Astrocyte (in vitro differentiated cells and primary cell): Measurements from ENCODE around the gene FGF12. TPM values are rescaled to one million over a fixed set of nuclear protein-coding genes. Genes with fewer than 3 reads are reported as not detected.

Source experiments
- DNase-seq: peaks from one replicate; pipeline ENCODE4 v3.0.0-alpha.2; 2010; ENCODE audit warnings: low read depth
- FAIRE-seq: peaks from 2 replicates; lab custom pipeline; 2011; peaks lifted over from hg19 to GRCh38; lab: Jason Lieb, UNC
- H2AFZ ChIP-seq: 2 replicates; pipeline ENCODE4 v1.6.0; 2012; ENCODE audit warnings: low read depth, low read length, inconsistent platforms
- H3K27ac ChIP-seq: 2 replicates; pipeline ENCODE4 v1.5.1; 2011; ENCODE audit warnings: low read depth, low read length, inconsistent platforms
- H3K27me3 ChIP-seq: 2 replicates; pipeline ENCODE4 v1.6.0; 2011; ENCODE audit warnings: low read length, inconsistent platforms; ENCODE audit not compliant: insufficient read depth
- H3K36me3 ChIP-seq: 2 replicates; pipeline ENCODE4 v1.5.1; 2011; ENCODE audit warnings: low read length, inconsistent platforms; ENCODE audit not compliant: insufficient read depth
- H3K4me1 ChIP-seq: 2 replicates; pipeline ENCODE4 v1.5.1; 2011; ENCODE audit warnings: low read length, inconsistent platforms; ENCODE audit not compliant: insufficient read depth
- H3K4me2 ChIP-seq: 2 replicates; pipeline ENCODE4 v1.6.0; 2012; ENCODE audit warnings: low read length, inconsistent platforms
- H3K4me3 ChIP-seq: 2 replicates; pipeline ENCODE4 v1.5.1; 2011; ENCODE audit warnings: low read depth, mild to moderate bottlenecking, low read length, inconsistent platforms; ENCODE audit not compliant: insufficient read depth
- H3K79me2 ChIP-seq: 2 replicates; pipeline ENCODE4 v1.6.0; 2012; ENCODE audit warnings: mild to moderate bottlenecking, low read length, inconsistent platforms; ENCODE audit not compliant: insufficient read depth
- H3K9ac ChIP-seq: 2 replicates; pipeline ENCODE4 v1.6.0; 2012; ENCODE audit warnings: mild to moderate bottlenecking, low read length, inconsistent platforms
- H3K9me3 ChIP-seq: 2 replicates; pipeline ENCODE4 v1.5.1; 2012; ENCODE audit warnings: low read depth, mild to moderate bottlenecking, low read length, inconsistent platforms; ENCODE audit not compliant: insufficient read depth
- H4K20me1 ChIP-seq: 2 replicates; pipeline ENCODE4 v1.6.0; 2012; ENCODE audit warnings: low read length, inconsistent platforms; ENCODE audit not compliant: insufficient read depth
- H3K27ac Mint-ChIP-seq: one replicate; pipeline ENCODE4 v1.8.0; 2021; ENCODE audit warnings: mild to moderate bottlenecking, mixed read lengths; ENCODE audit not compliant: unreplicated experiment
- H3K27me3 Mint-ChIP-seq: one replicate; pipeline ENCODE4 v1.8.0; 2021; ENCODE audit warnings: low read depth, mixed read lengths; ENCODE audit not compliant: unreplicated experiment
- H3K36me3 Mint-ChIP-seq: one replicate; pipeline ENCODE4 v1.8.0; 2021; ENCODE audit warnings: low read depth, mixed read lengths; ENCODE audit not compliant: unreplicated experiment
- H3K4me1 Mint-ChIP-seq: one replicate; pipeline ENCODE4 v1.8.0; 2021; ENCODE audit warnings: low read depth, mixed read lengths; ENCODE audit not compliant: unreplicated experiment
- H3K4me3 Mint-ChIP-seq: one replicate; pipeline ENCODE4 v1.8.0; 2021; ENCODE audit warnings: mild to moderate bottlenecking, moderate library complexity, mixed read lengths; ENCODE audit not compliant: unreplicated experiment
- H3K9me3 Mint-ChIP-seq: one replicate; pipeline ENCODE4 v1.8.0; 2021; ENCODE audit warnings: mild to moderate bottlenecking, mixed read lengths; ENCODE audit not compliant: unreplicated experiment
- CTCF ChIP-seq: IDR thresholded peaks from 2 replicates; pipeline ENCODE4 v1.5.1; 2011; ENCODE audit warnings: low read depth, mild to moderate bottlenecking, inconsistent platforms, low read length, moderate library complexity; ENCODE audit not compliant: insufficient read depth
- EZH2 ChIP-seq: IDR thresholded peaks from 2 replicates; pipeline ENCODE4 v1.6.1; 2012; ENCODE audit warnings: mild to moderate bottlenecking, low read length, inconsistent platforms; ENCODE audit not compliant: insufficient read depth
- total RNA-seq: library from RNA; stranded (reverse); gene quantifications from 2 replicates; pipeline ENCODE4 v1.2.1, GENCODE V29; 2021

Gene FGF12
- total RNA-seq, 1 donor from 2014 or later = 1.4 TPM

- Histone ChIP-seq H4K20me1 (no peaks in the 10 kb centered on the region), H2AFZ (no peak overlapping the region), H3K4me2 (no peak overlapping the region), H3K4me3 (no peak overlapping the region), H3K27ac (no peak overlapping the region), H3K79me2 (no peaks in the 10 kb centered on the region), H3K9ac (no peak overlapping the region), H3K9me3 (no peaks in the 10 kb centered on the region), H3K4me1 (no peaks in the 10 kb centered on the region), H3K27me3 (no peaks in the 10 kb centered on the region), H3K36me3 (no peaks in the 10 kb centered on the region)
- Mint-ChIP-seq H3K27ac (no peak overlapping the region), H3K4me1 (no peaks in the 10 kb centered on the region), H3K9me3 (no peaks in the 10 kb centered on the region), H3K4me3 (no peak overlapping the region), H3K27me3 (no peaks in the 10 kb centered on the region), H3K36me3 (no peaks in the 10 kb centered on the region)
- DNase-seq = no peak
- TF ChIP-seq EZH2 (no peak), CTCF (no peak)
- FAIRE-seq = no peak
These were observed 75.4 kb downstream of the FGF12 start for GRCh38 chr3:192651836-192652512.

- FAIRE-seq (no peak), DNase-seq (no peak)
- no peak overlapping the region for H3K4me2 ChIP-seq
- TF ChIP-seq EZH2 (no peak), CTCF (no peak)
- no peak overlapping the region for H3K9ac ChIP-seq
- no peaks in the 10 kb centered on the region for H3K4me1 ChIP-seq
- no peaks in the 10 kb centered on the region for H3K36me3 ChIP-seq
- no peaks in the 10 kb centered on the region for H3K36me3 Mint-ChIP-seq
- H3K27ac Mint-ChIP-seq = no peak overlapping the region
- H3K27me3 Mint-ChIP-seq = no peaks in the 10 kb centered on the region
- no peaks in the 10 kb centered on the region for H4K20me1 ChIP-seq
- no peaks in the 10 kb centered on the region for H3K79me2 ChIP-seq
- no peaks in the 10 kb centered on the region for H3K4me1 Mint-ChIP-seq
- no peak overlapping the region for H3K4me3 ChIP-seq
- H3K9me3 Mint-ChIP-seq = no peaks in the 10 kb centered on the region
- no peaks in the 10 kb centered on the region for H3K9me3 ChIP-seq
- no peaks in the 10 kb centered on the region for H3K27me3 ChIP-seq
- H2AFZ ChIP-seq = no peak overlapping the region
- H3K27ac ChIP-seq = no peak overlapping the region
- H3K4me3 Mint-ChIP-seq = no peak overlapping the region
These were observed 81.9 kb downstream of the FGF12 start for GRCh38 chr3:192645437-192645836.

GRCh38 chr3:192642651-192643050, 84.7 kb downstream of the FGF12 start:
- Mint-ChIP-seq H3K4me3 (no peak overlapping the region), H3K27ac (no peak overlapping the region), H3K4me1 (no peaks in the 10 kb centered on the region), H3K27me3 (no peaks in the 10 kb centered on the region), H3K36me3 (no peaks in the 10 kb centered on the region), H3K9me3 (no peaks in the 10 kb centered on the region)
- FAIRE-seq (no peak), DNase-seq (no peak)
- no peaks in the 10 kb centered on the region for H3K9me3 ChIP-seq
- H3K4me1 ChIP-seq = no peaks in the 10 kb centered on the region
- H3K79me2 ChIP-seq = no peaks in the 10 kb centered on the region
- no peaks in the 10 kb centered on the region for H3K27me3 ChIP-seq
- H4K20me1 ChIP-seq = no peaks in the 10 kb centered on the region
- no peaks in the 10 kb centered on the region for H3K36me3 ChIP-seq
- H2AFZ ChIP-seq = no peak overlapping the region
- no peak overlapping the region for H3K9ac ChIP-seq
- TF ChIP-seq CTCF = no peak
- TF ChIP-seq EZH2 = no peak
- H3K4me2 ChIP-seq = no peak overlapping the region
- no peak overlapping the region for H3K27ac ChIP-seq
- no peak overlapping the region for H3K4me3 ChIP-seq
